ENCODE data around the gene IQCF2.

GRCh38 chr3:51813539-51813938, 47.9 kb upstream of the IQCF2 start:
- TF ChIP-seq CTCF (IDR thresholded peaks at IDR 0.05) (no peak), POLR2AphosphoS5 (IDR thresholded peaks at IDR 0.05; ENCODE audit: insufficient read depth in 1 of 2, low read depth in 1 of 2) (no peak), POLR2A (IDR thresholded peaks at IDR 0.05) (no peak)

Data from vagina (tissue), 2 donors.